Right lobe of liver (tissue), 4 donors: ENCODE measurements around the gene NOTCH1.

Experiments
- CTCF ChIP-seq, 4 donors: fragments of 200-600 bp in 3 of 4; fragments of 450-650 bp in 1 of 4; IDR thresholded peaks; one replicate each; pipeline versions ENCODE4 v1.5.1 to v1.8.0; 2016 to 2022; ENCODE audit warnings: antibody characterized with exemption in 4 of 4, mild to moderate bottlenecking in 2 of 4
- POLR2A ChIP-seq: fragments of 450-650 bp; IDR thresholded peaks from one replicate; pipeline ENCODE4 v1.6.1; 2017; ENCODE audit warnings: antibody characterized with exemption, mild to moderate bottlenecking
- donor health status: DM: no; HTN: no; CAD: no.
- donor health status: DM: no; HTN: no; CAD: no.
- donor health status: DM: no; HTN: yes; CAD: no.

DNA sequence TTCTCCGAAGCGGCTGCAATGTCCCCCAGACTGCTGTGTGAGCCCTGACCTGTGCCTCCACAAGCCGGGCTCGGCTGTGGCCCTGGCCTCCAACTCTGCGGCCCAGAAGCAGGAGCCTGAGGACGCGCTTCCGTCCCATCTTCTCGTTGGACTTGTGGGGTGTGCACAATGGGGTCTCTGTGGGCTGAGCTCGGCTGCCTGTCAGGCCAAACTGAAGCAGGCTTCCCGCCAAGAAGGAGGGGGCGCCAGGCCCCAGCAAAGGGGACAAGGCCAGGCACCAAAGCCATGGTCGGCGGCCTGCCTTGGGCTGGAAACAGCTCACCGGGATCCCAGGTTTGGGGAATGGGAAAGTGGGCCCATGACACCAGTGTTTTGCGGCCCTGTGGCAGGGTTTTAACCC lies 4.1 kb downstream of the NOTCH1 start:
- TF ChIP-seq CTCF (IDR thresholded peaks at IDR 0.05) (no peak), POLR2A (no peak)
